ENCODE data around the gene ZNF205. TPM values are rescaled to one million over a fixed set of nuclear protein-coding genes. Genes with fewer than 3 reads are reported as not detected.
A peak's percentile ranks its signal among the peaks of the same experiment; 100 is the strongest.

The ZNF205 gene
- total RNA-seq, 4 donors from 2014 or later, result 10.6 to 25.0 (median 17.1) TPM

DNA sequence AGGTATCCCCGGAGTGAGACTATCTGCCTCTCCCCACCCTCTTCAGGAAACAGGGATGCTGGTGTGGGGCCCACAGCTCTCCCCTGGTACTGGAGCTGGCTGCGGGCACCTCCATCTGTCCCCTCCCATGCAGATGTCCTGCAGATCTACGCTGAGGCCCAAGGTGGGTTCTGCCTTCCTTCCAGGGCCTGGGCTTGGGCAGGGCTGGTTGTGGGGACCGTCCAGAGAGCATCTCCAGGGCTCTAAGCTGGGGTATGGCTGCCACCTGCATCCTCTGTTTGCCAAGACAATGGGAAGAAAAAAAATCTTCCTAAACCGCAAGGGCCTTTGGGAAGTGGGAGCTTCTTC lies 35.3 kb downstream of the ZNF205 start:
- Histone ChIP-seq H3K4me3 (no peak overlapping the region), H3K9me3 (no peaks in the 10 kb centered on the region), H3K27me3 (no peaks in the 10 kb centered on the region), H3K4me1 (peaks cover 30 to 38% (median 35%) of the 10 kb centered on the region in 4 donors), H3K36me3 (peaks cover 0 to 5% (median 3%) of the 10 kb centered on the region in 4 donors), H3K27ac (replicated peaks in 1 of 4) (no peak overlapping the region)
- intact Hi-C loops (cut with DNase I), result no loop called here
- no peak for DNase-seq (ENCODE audit: extremely low spot score)
- TF ChIP-seq POLR2AphosphoS5 (IDR thresholded peaks at IDR 0.05), result no peak
- TF ChIP-seq CTCF (IDR thresholded peaks at IDR 0.05), result no peak
- no peak for TF ChIP-seq EP300 (IDR thresholded peaks at IDR 0.05)
- 90% methylated on average over 4 of the region's 5 CpGs for WGBS

DNA sequence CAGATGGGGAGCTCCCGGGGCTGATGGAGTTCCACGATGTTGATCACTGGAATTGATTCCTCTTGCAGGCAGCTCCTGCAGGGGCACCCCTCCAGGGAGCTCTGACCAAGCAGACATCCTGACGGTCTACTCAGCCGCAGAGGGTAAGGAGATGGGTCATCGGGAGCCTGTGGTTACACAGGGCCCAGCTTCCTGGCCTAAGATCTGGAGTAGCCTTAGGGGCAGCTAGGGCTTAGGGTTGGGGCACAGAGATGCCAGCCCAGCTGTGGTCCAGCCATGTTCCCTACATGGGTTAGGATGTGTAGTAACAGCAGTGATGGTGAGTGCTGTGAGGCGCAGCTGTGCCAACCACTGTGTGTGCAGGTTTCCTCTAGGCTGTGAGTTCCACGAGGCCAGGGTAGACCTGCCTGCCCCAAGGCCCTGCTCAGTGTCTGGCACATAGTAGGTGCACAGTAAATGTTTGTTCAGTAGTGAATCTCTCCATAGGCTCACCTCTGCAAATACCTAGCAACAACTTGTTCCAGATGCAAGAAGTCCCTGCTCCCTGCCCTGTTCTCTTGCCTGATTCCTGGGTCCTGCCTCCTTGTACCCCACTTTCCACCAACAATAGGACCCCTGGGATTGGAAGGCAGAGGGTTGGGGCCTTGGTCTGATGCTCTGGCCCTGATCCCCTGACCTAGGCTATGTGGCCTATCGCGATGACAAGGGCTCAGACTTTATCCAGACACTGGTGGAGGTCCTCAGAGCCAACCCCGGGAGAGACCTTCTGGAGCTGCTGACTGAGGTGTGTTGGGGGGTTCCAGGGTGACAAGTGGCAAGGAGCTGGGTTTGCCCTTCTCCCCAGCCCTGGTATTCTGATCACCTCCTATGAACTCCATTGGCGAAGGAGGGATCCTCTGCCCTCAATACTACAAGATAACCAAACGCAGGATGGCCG lies 36.1 kb downstream of the ZNF205 start:
- H3K27ac ChIP-seq (replicated peaks in 1 of 4), result peak overlapping the region in 1 of 4 donors; percentile 91

GRCh38 chr16:3149193-3149530 lies 36.8 kb downstream of the ZNF205 start:
- Histone ChIP-seq H3K9me3 (no peaks in the 10 kb centered on the region), H3K4me3 (peak overlapping the region; percentile 65 to 74 (median 72)), H3K27me3 (no peaks in the 10 kb centered on the region), H3K4me1 (peaks cover 21 to 36% (median 35%) of the 10 kb centered on the region in 4 donors), H3K36me3 (no peaks in the 10 kb centered on the region), H3K27ac (replicated peaks in 1 of 4) (peak overlapping the region; percentile 87 to 91 (median 89))
- DNase-seq (ENCODE audit: extremely low spot score), result no peak
- TF ChIP-seq EP300 (IDR thresholded peaks at IDR 0.05) (no peak), POLR2AphosphoS5 (IDR thresholded peaks at IDR 0.05) (no peak), POLR2A (IDR thresholded peaks at IDR 0.05; ENCODE audit: low read depth) (no peak), CTCF (IDR thresholded peaks at IDR 0.05) (no peak)
- WGBS, result 100% methylated on average over 3 of the region's 6 CpGs
- intact Hi-C loops (cut with DNase I), result no loop called here

More for the DNA sequence above, 36.1 kb downstream of the ZNF205 start:
- intact Hi-C loops (cut with DNase I), result no loop called here
- no peaks in the 10 kb centered on the region for H3K9me3 ChIP-seq
- H3K4me3 ChIP-seq, result no peak overlapping the region
- no peaks in the 10 kb centered on the region for H3K27me3 ChIP-seq
- DNase-seq (ENCODE audit: extremely low spot score), result no peak
- peaks cover 25 to 39% (median 36%) of the 10 kb centered on the region in 4 donors for H3K4me1 ChIP-seq
- no peak for TF ChIP-seq EP300 (IDR thresholded peaks at IDR 0.05)
- no peak for TF ChIP-seq POLR2AphosphoS5 (IDR thresholded peaks at IDR 0.05)
- no peak for TF ChIP-seq CTCF (IDR thresholded peaks at IDR 0.05)
- TF ChIP-seq POLR2A (IDR thresholded peaks at IDR 0.05; ENCODE audit: low read depth), result no peak
- 97% methylated on average over 12 of the region's 13 CpGs for WGBS
- H3K36me3 ChIP-seq, result no peaks in the 10 kb centered on the region

DNA sequence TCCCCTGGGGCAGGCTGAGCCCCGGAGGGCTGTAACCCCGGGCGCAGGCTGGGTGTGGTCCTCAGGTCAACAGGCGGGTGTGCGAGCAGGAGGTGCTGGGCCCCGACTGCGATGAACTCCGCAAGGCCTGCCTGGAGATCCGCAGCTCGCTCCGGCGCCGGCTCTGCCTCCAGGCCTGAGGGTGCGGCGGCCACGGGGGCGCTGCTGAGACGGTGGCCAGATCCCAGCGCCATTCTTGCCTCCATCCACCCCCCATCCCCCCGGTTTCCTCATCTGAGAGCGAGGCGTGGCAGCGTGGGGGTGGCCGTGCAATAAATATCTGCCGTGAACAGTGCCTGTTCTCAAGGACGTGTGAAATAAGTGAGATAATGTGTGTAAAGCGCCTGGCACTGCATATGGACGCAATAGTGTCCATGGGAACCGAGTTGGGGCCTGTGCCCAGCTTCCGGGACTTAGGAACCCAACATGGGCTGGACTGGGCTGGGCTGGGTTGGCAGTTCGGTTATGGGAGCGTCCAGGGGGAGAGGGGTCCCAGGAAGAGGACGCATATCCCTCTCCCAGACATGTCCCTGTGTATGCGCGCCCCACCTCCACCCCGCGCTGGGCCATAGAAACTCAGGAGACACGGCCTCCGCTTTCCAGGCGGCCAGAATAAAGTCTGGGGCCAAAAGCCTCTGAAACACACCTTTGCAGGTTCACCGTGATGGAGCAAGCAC lies 37.4 kb downstream of the ZNF205 start:
- DNase-seq (ENCODE audit: extremely low spot score), result no peak
- Histone ChIP-seq H3K9me3 (no peaks in the 10 kb centered on the region), H3K36me3 (no peaks in the 10 kb centered on the region), H3K27me3 (no peaks in the 10 kb centered on the region), H3K4me1 (peaks cover 17 to 36% (median 35%) of the 10 kb centered on the region in 4 donors), H3K27ac (replicated peaks in 1 of 4) (peak overlapping the region; percentile 87 to 91 (median 89)), H3K4me3 (peak overlapping the region; percentile 65 to 74 (median 72))
- TF ChIP-seq EP300 (IDR thresholded peaks at IDR 0.05) (no peak), CTCF (IDR thresholded peaks at IDR 0.05) (peak; percentile 31 to 47 (median 43)), POLR2A (IDR thresholded peaks at IDR 0.05; ENCODE audit: low read depth) (no peak), POLR2AphosphoS5 (IDR thresholded peaks at IDR 0.05) (peak in 1 of 2 donors; percentile 13)
- intact Hi-C loops (cut with DNase I), result no loop called here
- 11% methylated on average over 25 of the region's 41 CpGs for WGBS
